Smooth muscle cell (in vitro differentiated cells): ENCODE results near the gene MCRIP2. TPM values are rescaled to one million over a fixed set of nuclear protein-coding genes. Genes with fewer than 3 reads are reported as not detected.

Experiments used
- DNase-seq: peaks from one replicate; lab custom pipeline; 2025; ENCODE audit not compliant: unreplicated experiment; lab: John Stamatoyannopoulos, UW
- H2AFZ ChIP-seq: fragments of 200-600 bp; sonication (generic); 2 replicates; pipeline ENCODE4 v1.6.0; 2016; ENCODE audit warnings: antibody characterized with exemption, low read depth, mild to moderate bottlenecking
- H3F3A ChIP-seq: fragments of 200-600 bp; sonication (generic); 2 replicates; pipeline ENCODE4 v1.6.0; 2017; ENCODE audit warnings: antibody characterized with exemption, low read depth
- H3K27ac ChIP-seq: fragments of 200-600 bp; sonication (generic); 2 replicates; pipeline ENCODE4 v1.5.1; 2016; ENCODE audit warnings: low read depth, mild to moderate bottlenecking
- H3K27me3 ChIP-seq: fragments of 200-600 bp; sonication (generic); 2 replicates; pipeline ENCODE4 v1.6.1; 2016; ENCODE audit warnings: low read depth, mild to moderate bottlenecking
- H3K36me3 ChIP-seq: fragments of 200-600 bp; sonication (generic); 2 replicates; pipeline ENCODE4 v1.5.1; 2016; ENCODE audit warnings: low read depth
- H3K4me1 ChIP-seq: fragments of 200-600 bp; sonication (generic); 2 replicates; pipeline ENCODE4 v1.5.1; 2016; ENCODE audit warnings: low read depth
- H3K4me2 ChIP-seq: fragments of 200-600 bp; sonication (generic); 2 replicates; pipeline ENCODE4 v1.6.0; 2016; ENCODE audit warnings: mild to moderate bottlenecking
- H3K4me3 ChIP-seq: fragments of 200-600 bp; sonication (generic); 2 replicates; pipeline ENCODE4 v1.5.1; 2016; ENCODE audit warnings: mild to moderate bottlenecking
- H3K79me2 ChIP-seq: fragments of 200-600 bp; sonication (generic); 2 replicates; pipeline ENCODE4 v1.6.0; 2016; ENCODE audit warnings: low read depth, mild to moderate bottlenecking
- H3K9ac ChIP-seq: fragments of 200-600 bp; sonication (generic); 2 replicates; pipeline ENCODE4 v1.6.0; 2016; ENCODE audit warnings: low read depth
- H3K9me3 ChIP-seq: fragments of 200-600 bp; sonication (generic); replicated peaks from 2 replicates; pipeline ENCODE4 v1.5.1; 2016; ENCODE audit warnings: low read depth
- H4K20me1 ChIP-seq: fragments of 200-600 bp; sonication (generic); 2 replicates; pipeline ENCODE4 v1.6.0; 2016; ENCODE audit warnings: low read depth
- CTCF ChIP-seq: fragments of 200-600 bp; sonication (generic); IDR thresholded peaks from 2 replicates; pipeline ENCODE4 v1.5.1; 2017; ENCODE audit warnings: borderline replicate concordance, mild to moderate bottlenecking, antibody characterized with exemption; ENCODE audit not compliant: insufficient read depth, poor library complexity, severe bottlenecking
- WGBS: methylation state at CpG from one replicate; pipeline ENCODE4 v1.1.7; 2016; ENCODE audit warnings: low lambda C conversion rate; 5-methylcytosine and 5-hydroxymethylcytosine counted together
- polyA plus RNA-seq: library from polyadenylated mRNA; unstranded; fragments of >200 nt; fragmentation: Nextera tagmentation; extraction: Ambion mirVana; gene quantifications from 2 replicates; pipeline ENCODE4 v1.2.1, GENCODE V29; 2016
- total RNA-seq: library from RNA; depleted of rRNA; stranded (reverse); fragments of >200 nt; gene quantifications from 2 replicates; pipeline ENCODE4 v1.2.3, GENCODE V29; 2014

The MCRIP2 gene
- total and polyA plus RNA-seq, 2 experiments from 2014 or later: 11.9 to 34.7 TPM

DNA sequence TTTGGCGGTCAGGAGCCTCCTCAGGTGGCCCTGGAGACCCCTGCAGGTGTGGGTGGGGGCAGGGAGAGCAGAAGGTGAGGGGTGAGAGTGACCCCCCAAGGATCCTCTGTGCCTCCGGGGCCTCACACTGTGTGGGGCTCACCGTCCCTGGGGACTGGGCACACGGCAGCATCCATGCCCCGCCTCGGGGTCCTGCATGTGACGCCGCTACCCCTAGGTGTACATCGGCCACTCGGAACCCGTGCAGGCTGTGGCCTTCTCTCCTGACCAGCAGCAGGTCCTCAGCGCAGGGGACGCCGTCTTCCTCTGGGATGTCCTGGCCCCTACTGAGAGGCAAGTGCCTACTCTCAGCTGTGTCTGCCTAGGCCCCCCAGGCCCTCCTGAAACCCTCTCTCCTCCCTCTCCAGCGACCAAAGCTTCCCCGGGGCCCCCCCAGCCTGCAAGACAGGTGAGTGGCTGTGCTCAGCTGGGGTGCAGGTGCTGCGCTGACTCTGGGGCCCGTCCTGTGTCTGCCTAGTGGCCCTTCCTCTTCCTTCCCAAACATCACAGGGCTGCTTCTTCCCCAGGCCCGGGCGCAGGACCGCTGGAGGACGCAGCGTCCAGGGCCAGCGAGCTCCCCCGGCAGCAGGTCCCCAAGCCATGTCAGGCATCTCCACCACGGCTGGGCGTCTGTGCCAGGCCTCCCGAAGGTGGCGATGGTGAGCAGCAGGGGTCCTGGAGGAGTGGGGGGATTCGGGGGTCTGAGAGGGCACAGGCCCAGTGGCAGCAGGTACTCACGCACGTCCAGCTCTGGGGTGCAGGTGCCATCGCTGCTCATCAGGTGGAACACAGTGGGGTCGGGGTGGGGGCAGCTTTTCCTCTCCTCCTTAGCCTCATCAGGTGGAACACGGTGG lies 17.3 kb downstream of the MCRIP2 start:
- peak; percentile 6 for TF ChIP-seq CTCF
- no peak overlapping the region for H2AFZ ChIP-seq
- H3K9ac ChIP-seq: no peak overlapping the region
- no peak overlapping the region for H3K4me2 ChIP-seq
- no peaks in the 10 kb centered on the region for H3K36me3 ChIP-seq
- peaks cover 3% of the 10 kb centered on the region for H3K4me1 ChIP-seq
- H3K79me2 ChIP-seq: no peaks in the 10 kb centered on the region
- no peaks in the 10 kb centered on the region for H4K20me1 ChIP-seq
- H3K4me3 ChIP-seq: no peak overlapping the region
- no peak overlapping the region for H3K27ac ChIP-seq
- H3F3A ChIP-seq: no peaks in the 10 kb centered on the region
- no peaks in the 10 kb centered on the region for H3K9me3 ChIP-seq
- H3K27me3 ChIP-seq: no peaks in the 10 kb centered on the region
- WGBS: 92% methylated on average over 30 of the region's 35 CpGs
- DNase-seq: no peak

DNA sequence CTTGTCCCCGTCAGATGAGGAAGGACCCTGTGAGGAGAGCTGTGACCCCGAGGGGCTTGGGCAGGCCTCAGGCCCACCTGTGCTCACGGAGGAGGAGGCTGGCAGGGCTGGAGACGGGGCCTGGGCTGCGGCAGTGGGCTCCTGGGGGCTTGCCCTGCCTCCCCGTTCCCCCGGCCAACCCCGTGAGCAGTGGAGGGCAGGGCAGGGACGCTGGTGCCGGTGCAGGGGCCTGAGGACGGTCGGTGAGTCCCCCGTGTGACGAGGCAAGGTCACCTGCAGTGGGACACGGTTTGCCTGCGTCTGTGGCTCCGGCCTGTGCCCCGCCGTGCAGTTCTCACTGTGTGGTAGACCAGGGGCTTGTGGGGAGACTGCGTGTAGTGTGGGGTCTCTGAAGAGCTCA lies 18.0 kb downstream of the MCRIP2 start:
- Histone ChIP-seq H4K20me1 (no peaks in the 10 kb centered on the region), H3K27ac (no peak overlapping the region)
- 95% methylated on average over 20 of the region's 20 CpGs for WGBS

GRCh38 chr16:660132-660458 lies 18.5 kb downstream of the MCRIP2 start:
- DNase-seq: no peak
- TF ChIP-seq CTCF: no peak
- no peak overlapping the region for H3K27ac ChIP-seq
- H3K4me1 ChIP-seq: peaks cover 3% of the 10 kb centered on the region
- H3F3A ChIP-seq: no peaks in the 10 kb centered on the region
- H3K9me3 ChIP-seq: no peaks in the 10 kb centered on the region
- no peak overlapping the region for H3K4me3 ChIP-seq
- no peaks in the 10 kb centered on the region for H3K27me3 ChIP-seq
- no peak overlapping the region for H3K4me2 ChIP-seq
- H4K20me1 ChIP-seq: no peaks in the 10 kb centered on the region
- no peaks in the 10 kb centered on the region for H3K36me3 ChIP-seq
- H3K79me2 ChIP-seq: no peaks in the 10 kb centered on the region
- H2AFZ ChIP-seq: no peak overlapping the region
- 78% methylated on average over 6 of the region's 6 CpGs for WGBS
- H3K9ac ChIP-seq: no peak overlapping the region

More for the DNA sequence above, 18.0 kb downstream of the MCRIP2 start:
- Histone ChIP-seq H3K9ac (no peak overlapping the region), H3F3A (no peaks in the 10 kb centered on the region), H3K79me2 (no peaks in the 10 kb centered on the region), H3K4me2 (no peak overlapping the region), H3K4me3 (no peak overlapping the region), H2AFZ (no peak overlapping the region), H3K36me3 (no peaks in the 10 kb centered on the region), H3K9me3 (no peaks in the 10 kb centered on the region), H3K27me3 (no peaks in the 10 kb centered on the region), H3K4me1 (peaks cover 3% of the 10 kb centered on the region)
- DNase-seq: no peak
- no peak for TF ChIP-seq CTCF
